H9 (cell line): Measurements from ENCODE around the gene COL11A1. TPM values are rescaled to one million over a fixed set of nuclear protein-coding genes. Genes with fewer than 3 reads are reported as not detected.
"Not testable (repeated sequence)": the region's sequence is repeated elsewhere in the genome, so short reads cannot be mapped to it uniquely, and the experiment has no call there.

Experiments used
- DNase-seq: peaks from one replicate; pipeline ENCODE4 v3.0.0-alpha.2; 2017
- H2AFZ ChIP-seq: one replicate; pipeline ENCODE4 v1.6.1; 2013; ENCODE audit warnings: mild to moderate bottlenecking, low read length, control low read depth, moderate library complexity
- H2AK5ac ChIP-seq: 2 replicates; pipeline ENCODE4 v1.6.1; 2013; ENCODE audit warnings: low read length, control low read depth, mixed read lengths; ENCODE audit not compliant: insufficient read length
- H2BK120ac ChIP-seq: one replicate; pipeline ENCODE4 v1.6.1; 2013; ENCODE audit warnings: low read depth, mild to moderate bottlenecking, low read length, control low read depth, inconsistent platforms; ENCODE audit not compliant: poor library complexity, severe bottlenecking
- H2BK12ac ChIP-seq: 2 replicates; pipeline ENCODE4 v1.6.1; 2013; ENCODE audit warnings: low read length, control low read depth, mixed read lengths, low read depth; ENCODE audit not compliant: insufficient read length
- H2BK15ac ChIP-seq: 2 replicates; pipeline ENCODE4 v1.6.1; 2013; ENCODE audit warnings: low read depth, low read length, control low read depth
- H2BK20ac ChIP-seq: one replicate; pipeline ENCODE4 v1.6.1; 2013; ENCODE audit warnings: low read depth, mild to moderate bottlenecking, low read length, control low read depth, inconsistent platforms; ENCODE audit not compliant: poor library complexity, severe bottlenecking
- H2BK5ac ChIP-seq: 2 replicates; pipeline ENCODE4 v1.6.1; 2013; ENCODE audit warnings: low read length, control low read depth, mixed read lengths; ENCODE audit not compliant: insufficient read length
- H3K14ac ChIP-seq: 2 replicates; pipeline ENCODE4 v1.6.1; 2013; ENCODE audit warnings: low read length, control low read depth; ENCODE audit not compliant: insufficient read depth
- H3K18ac ChIP-seq: 2 replicates; pipeline ENCODE4 v1.6.1; 2013; ENCODE audit warnings: low read depth, mild to moderate bottlenecking, mixed read lengths, low read length, control low read depth; ENCODE audit not compliant: insufficient read length
- H3K23ac ChIP-seq: 2 replicates; pipeline ENCODE4 v1.6.1; 2013; ENCODE audit warnings: low read length, control low read depth, mixed read lengths, low read depth; ENCODE audit not compliant: insufficient read length
- H3K23me2 ChIP-seq: 2 replicates; pipeline ENCODE4 v1.6.1; 2013; ENCODE audit warnings: low read depth, mild to moderate bottlenecking, mixed read lengths, low read length, control low read depth; ENCODE audit not compliant: insufficient read length, poor library complexity, severe bottlenecking
- H3K27ac ChIP-seq: 2 replicates; pipeline ENCODE4 v1.5.1; 2013; ENCODE audit warnings: low read length, control low read depth, mixed read lengths, low read depth; ENCODE audit not compliant: insufficient read length
- H3K27me3 ChIP-seq: 2 replicates; pipeline ENCODE4 v1.6.1; 2013; ENCODE audit warnings: low read length, control low read depth, inconsistent platforms; ENCODE audit not compliant: insufficient read depth
- H3K4ac ChIP-seq: 2 replicates; pipeline ENCODE4 v1.6.1; 2013; ENCODE audit warnings: low read depth, mild to moderate bottlenecking, control low read depth, inconsistent platforms, low read length, moderate library complexity
- H3K4me1 ChIP-seq: 2 replicates; pipeline ENCODE4 v1.6.1; 2013; ENCODE audit warnings: low read length, control low read depth, inconsistent platforms; ENCODE audit not compliant: insufficient read depth
- H3K4me2 ChIP-seq: 2 replicates; pipeline ENCODE4 v1.6.1; 2013; ENCODE audit warnings: low read length, control low read depth, mixed read lengths; ENCODE audit not compliant: insufficient read length, insufficient read depth
- H3K56ac ChIP-seq: 2 replicates; pipeline ENCODE4 v1.6.1; 2013; ENCODE audit warnings: low read depth, mild to moderate bottlenecking, mixed read lengths, low read length, control low read depth; ENCODE audit not compliant: insufficient read length
- H3K79me1 ChIP-seq: 2 replicates; pipeline ENCODE4 v1.6.1; 2013; ENCODE audit warnings: low read depth, mild to moderate bottlenecking, moderate library complexity, low read length, control low read depth, inconsistent platforms; ENCODE audit not compliant: insufficient read depth, poor library complexity, severe bottlenecking
- H3K79me2 ChIP-seq: 2 replicates; pipeline ENCODE4 v1.6.1; 2013; ENCODE audit warnings: low read length, control low read depth, inconsistent platforms; ENCODE audit not compliant: insufficient read depth
- H3K9ac ChIP-seq: 2 replicates; pipeline ENCODE4 v1.6.1; 2013; ENCODE audit warnings: low read length, control low read depth, mixed read lengths; ENCODE audit not compliant: insufficient read length; ENCODE audit errors: extremely low read depth
- H3K9me3 ChIP-seq: one replicate; pipeline ENCODE4 v1.6.1; 2013; ENCODE audit warnings: low read depth, low read length, inconsistent platforms; ENCODE audit not compliant: control insufficient read depth
- H3T11ph ChIP-seq: one replicate; pipeline ENCODE4 v1.6.1; 2013; ENCODE audit warnings: mild to moderate bottlenecking, low read length, control low read depth, inconsistent platforms
- H4K20me1 ChIP-seq: one replicate; pipeline ENCODE4 v1.6.1; 2013; ENCODE audit not compliant: control insufficient read depth, insufficient read length, insufficient read depth
- H4K5ac ChIP-seq: 2 replicates; pipeline ENCODE4 v1.6.1; 2013; ENCODE audit warnings: low read depth, mild to moderate bottlenecking, mixed read lengths, low read length, control low read depth; ENCODE audit not compliant: insufficient read length
- H4K8ac ChIP-seq: replicated peaks from 2 replicates; pipeline ENCODE4 v1.6.1; 2013; ENCODE audit warnings: low read length, control low read depth, mixed read lengths, low read depth; ENCODE audit not compliant: insufficient read length
- H4K91ac ChIP-seq: 2 replicates; pipeline ENCODE4 v1.6.1; 2013; ENCODE audit warnings: low read depth, mild to moderate bottlenecking, moderate library complexity, mixed read lengths, low read length, control low read depth; ENCODE audit not compliant: insufficient read length
- H3K27ac Mint-ChIP-seq, 3 experiments: 2 replicates in 2 of 3; 3 replicates in 1 of 3; pipeline ENCODE4 v1.8.0; 2020 to 2021; ENCODE audit warnings: mixed read lengths in 3 of 3, mild to moderate bottlenecking in 1 of 3, moderate library complexity in 1 of 3
- H3K27me3 Mint-ChIP-seq: 2 replicates; pipeline ENCODE4 v1.8.0; 2021; ENCODE audit warnings: low read depth, mild to moderate bottlenecking, moderate library complexity, mixed read lengths
- H3K36me3 Mint-ChIP-seq, 3 experiments: 2 replicates in 2 of 3; 3 replicates in 1 of 3; pipeline ENCODE4 v1.8.0; 2020 to 2021; ENCODE audit warnings: low read depth in 3 of 3, mixed read lengths in 3 of 3; ENCODE audit not compliant: insufficient read depth in 1 of 3
- H3K4me1 Mint-ChIP-seq, 2 experiments: 2 replicates each; pipeline ENCODE4 v1.8.0; 2020; ENCODE audit warnings: mixed read lengths in 2 of 2
- H3K4me3 Mint-ChIP-seq, 2 experiments: 2 replicates in 1 of 2; 3 replicates in 1 of 2; pipeline ENCODE4 v1.8.0; 2020 to 2021; ENCODE audit warnings: mild to moderate bottlenecking in 2 of 2, mixed read lengths in 2 of 2, moderate library complexity in 1 of 2
- H3K9me3 Mint-ChIP-seq, 2 experiments: 2 replicates in 1 of 2; 3 replicates in 1 of 2; pipeline ENCODE4 v1.8.0; 2020; ENCODE audit warnings: mild to moderate bottlenecking in 2 of 2, mixed read lengths in 2 of 2, moderate library complexity in 1 of 2
- WGBS: extraction: QIAGEN DNeasy Blood & Tissue Kit; methylation state at CpG from one replicate; pipeline ENCODE4 v1.1.7; 2013; ENCODE audit warnings: missing lambda C conversion rate, low lambda C conversion rate, mixed read lengths; ENCODE audit not compliant: insufficient read length; ENCODE audit errors: extremely low coverage; 5-methylcytosine and 5-hydroxymethylcytosine counted together
- total RNA-seq: library from RNA; stranded (reverse); gene quantifications from 2 replicates; pipeline ENCODE4 v1.2.1, GENCODE V29; 2021
- TF ChIP-seq, protein P1 (sequence below): fragments of 200-600 bp; sonication (generic); conservative IDR thresholded peaks from 3 replicates; pipeline ENCODE4 v1.8.0; 2021; ENCODE audit warnings: antibody characterized with exemption, mild to moderate bottlenecking

The COL11A1 gene
- total RNA-seq, 1 experiment from 2014 or later: 7.5 TPM

DNA sequence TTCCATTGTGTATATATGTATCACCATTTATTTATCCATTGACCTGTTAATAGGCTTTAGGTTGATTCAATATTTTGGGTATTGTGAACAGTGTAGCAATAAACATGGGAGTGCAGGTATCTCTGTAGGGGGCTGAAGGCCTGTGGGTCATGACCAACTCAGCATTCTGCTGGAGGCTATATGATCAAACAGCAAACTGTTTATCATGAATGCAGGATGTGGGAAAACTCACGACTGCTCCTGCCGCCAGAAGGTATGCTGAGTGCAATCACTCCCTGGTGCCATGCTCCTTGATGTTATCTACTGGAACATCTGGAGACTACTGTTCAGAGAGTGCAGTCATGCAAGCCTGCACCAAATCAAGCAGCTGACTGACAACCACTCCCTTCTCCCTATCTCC, 275.2 kb downstream of the COL11A1 start:
- H3K9me3 Mint-ChIP-seq: peaks cover 14 to 19% of the 10 kb centered on the region in 2 experiments; a peak in 4 of 5 replicates

DNA sequence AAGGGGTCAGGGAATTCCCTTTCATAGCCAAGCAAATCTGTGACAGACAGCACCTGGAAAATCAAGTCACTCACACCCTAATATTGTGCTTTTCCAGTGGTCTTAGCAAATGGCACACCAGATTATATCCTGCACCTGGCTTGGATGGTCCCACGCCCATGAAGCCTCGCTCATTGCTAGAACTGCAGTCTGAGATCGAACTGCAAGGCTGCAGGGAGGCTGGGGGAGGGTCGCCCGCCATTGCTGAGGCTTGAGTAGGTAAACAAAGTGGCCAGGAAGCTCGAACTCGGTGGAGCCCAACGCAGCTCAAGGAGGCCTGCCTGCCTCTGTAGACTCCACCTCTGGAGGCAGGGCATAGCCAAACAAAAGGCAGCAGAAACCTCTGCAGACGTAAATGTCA, 281.6 kb downstream of the COL11A1 start:
- H2AK5ac ChIP-seq, H3K27me3 ChIP-seq, H3K36me3 Mint-ChIP-seq, H2BK15ac ChIP-seq, H3T11ph ChIP-seq, DNase-seq, H3K4me1 ChIP-seq, H4K91ac ChIP-seq, H3K23me2 ChIP-seq, H3K27ac ChIP-seq, H3K4me2 ChIP-seq, H2BK5ac ChIP-seq, H3K79me1 ChIP-seq, H2BK12ac ChIP-seq, H4K20me1 ChIP-seq, H3K27me3 Mint-ChIP-seq, H3K9me3 ChIP-seq, H4K5ac ChIP-seq, H3K79me2 ChIP-seq, H3K18ac ChIP-seq, H3K4me1 Mint-ChIP-seq, H3K4me3 Mint-ChIP-seq, H3K14ac ChIP-seq, H3K27ac Mint-ChIP-seq, H2BK120ac ChIP-seq, H3K56ac ChIP-seq, H3K23ac ChIP-seq, H2BK20ac ChIP-seq, H4K8ac ChIP-seq, H3K4ac ChIP-seq, H2AFZ ChIP-seq, H3K9ac ChIP-seq: not testable (repeated sequence)
- WGBS: no CpG with 5 or more reads among the region's 9 CpGs
- H3K9me3 Mint-ChIP-seq: peaks cover 6 to 10% of the 10 kb centered on the region in 2 experiments; a peak in 4 of 5 replicates

More for the DNA sequence above, 275.2 kb downstream of the COL11A1 start:
- Histone ChIP-seq H3K9ac (no peak overlapping the region), H3K18ac (no peak overlapping the region), H2BK20ac (no peak overlapping the region), H4K91ac (no peak overlapping the region), H2BK5ac (no peak overlapping the region), H3K27me3 (no peaks in the 10 kb centered on the region), H3K14ac (no peak overlapping the region), H3K9me3 (peaks cover 9% of the 10 kb centered on the region), H3K23me2 (no peaks in the 10 kb centered on the region), H3K4me1 (no peaks in the 10 kb centered on the region), H3T11ph (no peak overlapping the region), H2BK12ac (no peak overlapping the region), H2BK15ac (no peak overlapping the region), H2AK5ac (no peak overlapping the region), H3K4me2 (no peak overlapping the region), H4K8ac (no peak overlapping the region), H3K79me2 (no peaks in the 10 kb centered on the region), H2AFZ (no peak overlapping the region), H3K4ac (no peak overlapping the region), H2BK120ac (no peak overlapping the region), H3K23ac (no peak overlapping the region), H4K20me1 (no peaks in the 10 kb centered on the region), H3K56ac (no peak overlapping the region), H3K79me1 (no peaks in the 10 kb centered on the region), H4K5ac (no peak overlapping the region), H3K27ac (no peak overlapping the region)
- Mint-ChIP-seq H3K27ac (no peak overlapping the region), H3K4me1 (0 out of 4 replicates have a peak, but pooled peaks cover 0 to 2% of the 10 kb centered on the region in 2 experiments), H3K4me3 (no peak overlapping the region), H3K36me3 (peaks cover 0 to 11% (median 5%) of the 10 kb centered on the region in 3 experiments; a peak in 5 of 7 replicates), H3K27me3 (no peaks in the 10 kb centered on the region)
- no peak for DNase-seq
- TF ChIP-seq, protein P1, sequence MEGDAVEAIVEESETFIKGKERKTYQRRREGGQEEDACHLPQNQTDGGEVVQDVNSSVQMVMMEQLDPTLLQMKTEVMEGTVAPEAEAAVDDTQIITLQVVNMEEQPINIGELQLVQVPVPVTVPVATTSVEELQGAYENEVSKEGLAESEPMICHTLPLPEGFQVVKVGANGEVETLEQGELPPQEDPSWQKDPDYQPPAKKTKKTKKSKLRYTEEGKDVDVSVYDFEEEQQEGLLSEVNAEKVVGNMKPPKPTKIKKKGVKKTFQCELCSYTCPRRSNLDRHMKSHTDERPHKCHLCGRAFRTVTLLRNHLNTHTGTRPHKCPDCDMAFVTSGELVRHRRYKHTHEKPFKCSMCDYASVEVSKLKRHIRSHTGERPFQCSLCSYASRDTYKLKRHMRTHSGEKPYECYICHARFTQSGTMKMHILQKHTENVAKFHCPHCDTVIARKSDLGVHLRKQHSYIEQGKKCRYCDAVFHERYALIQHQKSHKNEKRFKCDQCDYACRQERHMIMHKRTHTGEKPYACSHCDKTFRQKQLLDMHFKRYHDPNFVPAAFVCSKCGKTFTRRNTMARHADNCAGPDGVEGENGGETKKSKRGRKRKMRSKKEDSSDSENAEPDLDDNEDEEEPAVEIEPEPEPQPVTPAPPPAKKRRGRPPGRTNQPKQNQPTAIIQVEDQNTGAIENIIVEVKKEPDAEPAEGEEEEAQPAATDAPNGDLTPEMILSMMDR: no peak
- no CpG with 5 or more reads among the region's 2 CpGs for WGBS
